Nucleus accumbens (tissue), 56 donors: Measurements from ENCODE around the gene TMEM150B.

Source experiments
- DNase-seq, 56 donors: peaks; one replicate each; lab custom pipeline; 2025; lab: John Stamatoyannopoulos, UW

Gene TMEM150B, protein sequence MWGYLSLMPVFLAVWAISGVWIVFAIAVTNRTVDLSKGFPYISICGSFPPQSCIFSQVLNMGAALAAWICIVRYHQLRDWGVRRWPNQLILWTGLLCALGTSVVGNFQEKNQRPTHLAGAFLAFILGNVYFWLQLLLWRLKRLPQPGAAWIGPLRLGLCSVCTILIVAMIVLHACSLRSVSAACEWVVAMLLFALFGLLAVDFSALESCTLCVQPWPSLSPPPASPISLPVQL

DNA sequence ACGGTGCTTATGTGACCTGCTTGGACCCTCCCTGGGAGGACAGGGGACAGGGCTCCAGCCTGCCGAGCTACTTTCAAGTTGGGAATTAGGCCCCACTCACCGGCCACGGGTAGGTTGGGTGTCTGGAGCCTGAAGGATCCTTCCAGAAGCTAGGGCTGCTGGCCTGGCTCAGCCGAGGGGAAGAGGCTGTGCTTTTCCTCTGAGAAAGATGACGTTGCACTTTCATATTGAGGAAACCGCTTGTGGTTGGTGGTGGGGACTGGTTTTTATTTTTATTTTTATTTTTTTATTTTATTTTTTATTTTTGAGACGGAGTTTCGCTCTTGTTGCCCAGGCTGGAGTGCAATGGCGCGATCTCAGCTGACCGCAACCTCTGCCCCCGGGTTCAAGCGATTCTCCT, at the start of gene TMEM150B:
TSS of gene TMEM150B (minus strand) at position 170 of the 400 bp plus-strand sequence. CDS start 4,305 bp downstream, outside the sequence.
- DNase-seq: peak in 1 of 56 donors; percentile 13

DNA sequence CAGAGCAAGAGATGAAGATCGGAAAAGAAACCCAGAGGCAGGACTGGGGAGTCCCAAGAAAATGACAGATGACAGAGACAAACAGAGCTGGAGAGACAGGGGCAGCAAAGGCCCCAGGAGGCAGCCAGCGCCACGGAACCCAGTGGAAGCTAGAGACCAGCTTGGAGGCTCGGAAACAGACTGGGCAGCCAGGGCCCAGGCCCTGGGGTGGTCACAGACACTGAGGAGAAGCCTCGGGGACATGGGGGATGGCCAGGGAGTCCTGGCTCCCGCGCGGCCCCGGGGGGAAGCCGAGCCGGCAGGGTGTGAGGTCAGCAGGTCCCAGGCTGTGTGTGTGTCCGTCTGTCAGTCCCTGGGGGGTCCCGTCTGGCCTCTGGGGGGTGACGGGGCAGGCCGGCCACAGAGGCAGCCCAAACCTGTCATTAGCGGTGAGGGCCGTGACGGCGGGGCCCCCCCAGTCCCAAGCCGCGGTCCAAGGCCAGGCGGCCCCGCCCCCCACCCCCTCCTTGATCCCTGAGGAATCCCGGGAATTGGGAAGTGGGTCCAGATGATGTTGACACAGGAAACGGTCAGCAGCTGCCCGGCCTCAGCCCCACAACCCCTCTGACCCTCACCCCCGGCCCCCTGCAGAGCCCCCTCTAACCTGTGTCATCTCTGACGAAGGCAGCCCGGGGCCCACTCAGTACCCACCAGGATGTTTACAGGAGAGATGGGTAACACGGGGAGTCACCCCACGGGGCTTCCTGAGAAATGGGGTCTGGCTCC, 49.0 kb upstream of the TMEM150B start:
- no peak for DNase-seq

DNA sequence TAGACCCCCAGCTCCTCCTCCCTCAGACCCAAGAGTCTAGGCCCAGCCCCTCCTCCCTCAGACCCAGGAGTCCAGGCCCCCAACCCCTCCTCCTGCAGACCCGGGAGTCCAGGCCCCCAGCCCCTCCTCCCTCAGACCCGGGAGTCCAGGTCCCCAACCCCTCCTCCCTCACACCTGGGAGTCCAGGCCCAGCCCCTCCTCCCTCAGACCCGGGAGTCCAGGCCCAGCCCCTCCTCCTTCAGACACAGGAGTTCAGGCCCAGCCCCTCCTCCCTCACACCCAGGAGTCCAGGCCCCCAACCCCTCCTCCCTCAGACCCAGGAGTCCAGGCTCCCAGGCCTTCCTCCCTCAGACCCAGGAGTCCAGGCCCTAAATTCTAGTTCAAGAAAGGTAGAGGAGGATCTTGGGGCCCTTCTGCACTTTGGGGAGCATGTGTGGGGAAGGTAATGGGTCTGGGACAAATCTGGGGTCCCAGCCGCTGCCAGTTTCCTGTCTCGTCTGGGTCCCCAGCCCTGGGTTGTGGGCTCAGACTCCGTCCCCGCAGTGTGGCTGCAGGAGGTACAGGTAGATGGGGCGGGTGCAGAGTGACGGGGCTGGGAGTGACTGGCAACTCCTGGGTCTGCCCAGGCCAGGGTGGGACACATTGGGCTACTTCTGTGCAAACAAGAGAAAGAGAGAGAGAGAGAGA, 48.3 kb upstream of the TMEM150B start:
- DNase-seq: no peak

DNA sequence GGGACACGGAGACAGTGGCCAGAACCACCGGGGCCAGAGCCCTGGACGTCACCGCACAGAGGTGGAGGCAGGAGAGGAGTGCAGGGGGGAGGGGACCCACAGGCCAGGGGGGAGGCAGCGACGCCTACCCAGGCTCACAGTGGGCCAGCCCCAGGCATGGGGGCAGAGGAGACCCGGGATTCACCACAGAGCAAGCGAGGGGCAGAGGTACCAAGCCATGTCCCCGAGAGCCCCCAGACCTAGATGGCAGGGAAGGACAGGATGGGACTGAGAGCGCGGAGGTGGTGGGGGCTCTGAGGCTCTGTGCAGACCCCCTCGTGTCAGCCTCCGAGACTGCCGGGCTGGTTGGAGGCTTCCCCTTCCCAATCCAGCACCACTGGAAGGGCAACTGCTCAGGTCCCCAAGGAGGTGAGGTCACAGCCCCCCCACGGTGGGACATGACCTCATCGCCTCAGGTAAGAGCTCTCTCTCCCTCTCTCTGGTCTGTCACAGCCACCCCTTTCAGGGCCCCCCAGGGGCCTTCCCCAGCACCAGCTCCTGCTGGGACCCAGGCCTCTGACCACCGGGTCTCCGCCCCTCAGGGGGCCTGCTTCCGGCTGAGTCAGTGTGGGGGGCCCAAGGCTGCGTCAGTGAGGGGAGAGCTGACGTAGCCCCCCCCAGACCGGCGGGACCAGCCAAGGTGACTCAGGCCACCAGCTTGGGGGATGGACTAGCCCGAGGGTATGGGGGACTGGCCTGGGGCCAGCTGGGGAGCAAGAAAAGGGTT, 47.4 kb upstream of the TMEM150B start:
- no peak for DNase-seq

DNA sequence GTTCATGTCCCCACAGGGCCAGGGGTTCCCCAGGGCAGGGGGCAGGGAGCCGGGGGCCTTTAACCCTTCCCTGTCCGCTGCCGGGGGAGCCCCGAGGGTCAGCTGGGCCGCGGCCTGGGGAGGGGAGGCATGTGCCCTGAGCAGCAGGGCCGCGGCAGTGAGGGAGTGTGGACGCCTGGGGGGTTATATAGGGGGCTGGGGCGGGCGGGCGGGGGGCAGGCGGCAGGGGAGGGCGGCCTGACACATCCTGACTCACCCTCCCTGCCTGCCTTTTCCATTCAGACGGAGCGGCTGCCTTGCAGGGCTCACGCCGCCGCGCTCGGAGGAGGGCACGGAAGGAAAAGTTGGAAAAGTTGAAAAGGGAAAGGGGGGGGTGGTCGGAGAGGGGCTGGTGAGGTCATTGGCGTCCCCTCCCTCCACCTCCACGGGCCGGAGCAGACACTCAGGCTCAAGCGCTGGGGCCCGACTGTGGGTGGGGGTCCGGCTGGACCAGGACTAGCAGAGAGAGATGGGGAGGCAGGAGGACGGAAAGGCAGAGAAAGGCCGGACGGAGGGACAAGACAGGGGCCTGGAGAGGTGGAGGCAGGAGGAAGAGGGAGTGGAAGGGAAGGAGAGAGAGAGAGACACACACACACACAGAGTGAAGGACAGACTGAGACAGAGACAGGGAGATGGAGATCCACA, 45.3 kb upstream of the TMEM150B start, which contains the start of gene IL11:
TSS of gene IL11 (minus strand) at position 159 of the 684 bp plus-strand sequence. CDS start at position 6, 153 bp downstream.
- DNase-seq: no peak

DNA sequence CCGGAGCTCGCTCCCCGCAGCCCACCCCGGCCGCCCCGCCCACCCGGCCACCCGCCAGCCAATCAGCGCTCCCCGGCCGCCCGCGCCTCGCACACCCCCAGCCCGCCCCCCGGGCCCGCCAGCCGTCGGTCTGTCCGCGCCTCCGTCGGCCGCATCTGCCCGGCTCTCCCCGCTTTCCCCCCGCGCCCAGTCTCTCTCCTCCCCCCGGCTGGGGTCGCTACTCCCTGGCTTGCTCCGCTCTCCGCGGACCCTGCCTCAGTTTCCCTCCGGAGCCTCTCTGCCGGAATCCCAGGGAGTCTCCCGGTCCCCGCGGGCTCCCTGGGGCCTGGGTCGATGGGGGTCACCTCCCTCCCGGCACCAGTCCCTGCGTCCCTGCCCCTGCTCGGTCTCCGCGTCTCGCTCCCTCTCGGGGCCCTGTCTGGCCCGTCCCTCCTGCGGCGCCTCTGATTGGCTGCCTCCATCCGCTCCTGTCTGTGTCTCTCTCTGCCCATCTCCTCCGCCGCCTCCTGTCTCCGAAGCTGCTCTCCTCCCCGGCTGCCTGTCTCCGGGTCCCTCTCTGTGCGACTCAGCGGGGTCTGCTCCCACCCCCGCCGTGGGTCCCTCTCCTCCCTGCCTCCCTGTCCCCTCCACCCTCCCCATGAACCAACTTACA, 44.6 kb upstream of the TMEM150B start:
- DNase-seq: no peak

DNA sequence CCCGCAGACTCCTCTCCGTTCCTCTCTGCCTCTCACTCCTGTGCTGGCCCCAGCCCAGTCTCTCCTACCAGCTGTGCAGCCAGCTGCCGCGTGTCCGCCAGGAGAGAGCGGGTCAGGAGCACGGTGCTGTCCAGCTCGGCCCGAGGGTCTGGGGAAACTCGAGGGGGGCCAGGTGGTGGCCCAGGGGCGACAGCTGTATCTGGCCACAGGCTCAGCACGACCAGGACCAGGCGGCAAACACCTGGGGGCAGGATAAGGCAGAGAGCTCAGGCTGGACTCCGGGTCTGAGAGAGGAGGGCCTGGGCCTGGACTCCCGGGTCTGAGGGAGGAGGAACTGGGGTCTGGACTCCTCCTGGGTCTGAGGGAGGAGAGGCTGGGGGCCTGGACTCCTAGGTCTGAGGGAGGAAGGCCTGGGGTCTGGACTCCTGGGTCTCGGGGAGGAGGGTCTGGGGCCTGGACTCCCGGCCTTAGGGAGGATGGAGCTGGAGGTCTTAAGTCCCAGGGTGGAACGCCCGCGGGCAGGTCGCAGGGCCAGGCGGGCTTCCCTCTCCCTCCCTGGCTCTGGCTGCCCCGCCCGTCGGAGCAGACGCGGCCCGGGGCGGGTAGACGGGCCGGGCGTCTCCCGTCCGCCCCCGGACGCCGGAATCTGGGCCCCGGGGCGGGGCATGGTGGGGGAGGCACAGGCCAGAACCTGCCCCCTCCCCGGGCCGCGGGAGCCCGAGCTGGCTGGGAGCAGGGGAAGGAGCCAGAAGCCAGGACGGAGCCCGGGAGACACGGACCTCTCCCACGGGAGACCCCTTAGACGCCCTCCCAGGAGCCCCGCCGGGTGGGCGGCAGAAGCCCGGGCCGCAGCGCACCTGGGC, 43.8 kb upstream of the TMEM150B start:
- peak in 1 of 56 donors; percentile 7 for DNase-seq

DNA sequence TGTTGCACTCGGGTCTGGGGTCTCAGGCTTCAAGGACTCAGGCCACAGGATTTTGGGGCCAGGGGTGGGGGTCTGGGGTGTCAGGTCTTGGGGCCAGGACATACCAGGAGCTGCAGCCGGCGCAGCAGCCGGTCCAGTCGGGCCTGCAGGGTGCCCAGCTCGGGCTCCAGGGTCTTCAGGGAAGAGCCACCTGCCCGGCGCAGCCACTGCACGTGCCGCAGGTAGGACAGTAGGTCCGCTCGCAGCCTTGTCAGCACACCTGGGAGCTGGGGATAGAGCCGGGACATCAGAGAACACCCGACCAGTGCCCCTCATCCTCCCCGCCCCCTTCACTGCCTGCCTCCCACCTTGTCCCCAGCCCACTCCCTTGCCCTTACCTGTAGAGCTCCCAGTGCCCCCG, 43.0 kb upstream of the TMEM150B start:
- no peak for DNase-seq

DNA sequence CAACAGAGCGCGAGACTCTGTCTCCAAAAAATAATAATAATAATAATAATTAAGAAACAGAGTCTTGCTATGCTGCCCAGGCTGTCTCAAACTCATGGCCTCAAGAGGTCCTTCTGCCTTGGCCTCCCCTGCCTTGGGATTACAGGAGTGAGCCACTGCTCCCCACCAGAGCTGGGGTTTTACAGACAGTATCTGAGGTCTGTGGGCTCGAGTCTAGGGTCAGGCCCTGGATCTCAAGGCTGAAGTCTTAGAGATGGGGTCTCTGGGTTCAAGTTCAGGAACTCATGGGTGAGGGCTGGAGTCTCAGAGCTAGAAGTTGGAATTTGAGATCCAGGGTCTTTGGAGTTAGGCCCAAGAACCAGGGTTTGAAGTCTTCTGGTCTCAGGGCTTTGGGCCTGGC, 41.6 kb upstream of the TMEM150B start:
- DNase-seq: no peak

DNA sequence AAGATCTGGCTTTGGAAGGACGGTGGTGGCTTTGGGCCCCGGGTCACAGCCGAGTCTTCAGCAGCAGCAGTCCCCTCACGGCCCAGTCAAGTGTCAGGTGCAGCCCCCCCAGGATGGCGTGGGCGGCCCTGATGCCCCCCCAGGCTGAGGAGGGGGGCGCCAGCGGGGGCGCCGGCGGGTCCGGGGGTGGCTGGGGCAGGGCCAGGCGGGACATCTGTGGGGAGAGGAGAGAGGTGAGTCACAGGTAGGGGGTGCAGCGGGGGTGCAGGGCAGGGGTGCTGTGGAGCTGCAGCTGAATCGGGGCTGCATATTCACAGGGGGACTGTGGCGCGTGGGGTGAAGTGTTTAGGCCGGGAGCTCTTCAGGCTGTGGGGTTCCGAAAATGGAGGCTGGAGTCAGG, 40.8 kb upstream of the TMEM150B start:
- peak in 6 of 56 donors; percentile 2 to 26 (median 10) for DNase-seq

DNA sequence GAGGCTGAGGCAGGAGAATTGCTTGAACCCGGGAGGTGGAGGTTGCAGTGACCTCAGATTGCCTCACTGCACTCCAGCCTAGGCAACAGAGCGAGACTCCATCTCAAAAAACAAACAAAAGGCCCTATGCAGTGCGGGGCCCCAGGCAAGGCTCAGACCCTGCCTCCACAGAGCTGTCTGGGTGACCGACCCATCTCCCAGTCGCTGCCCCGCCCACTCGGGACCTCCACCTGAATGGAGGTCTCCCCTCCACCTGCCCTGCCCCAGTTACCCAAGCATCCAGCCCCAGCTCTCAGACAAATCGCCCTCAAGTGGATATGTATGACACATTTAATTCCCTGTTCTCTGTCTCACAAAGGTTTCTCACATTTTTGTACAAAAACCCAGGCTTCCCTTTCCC, 40.1 kb upstream of the TMEM150B start:
- no peak for DNase-seq

DNA sequence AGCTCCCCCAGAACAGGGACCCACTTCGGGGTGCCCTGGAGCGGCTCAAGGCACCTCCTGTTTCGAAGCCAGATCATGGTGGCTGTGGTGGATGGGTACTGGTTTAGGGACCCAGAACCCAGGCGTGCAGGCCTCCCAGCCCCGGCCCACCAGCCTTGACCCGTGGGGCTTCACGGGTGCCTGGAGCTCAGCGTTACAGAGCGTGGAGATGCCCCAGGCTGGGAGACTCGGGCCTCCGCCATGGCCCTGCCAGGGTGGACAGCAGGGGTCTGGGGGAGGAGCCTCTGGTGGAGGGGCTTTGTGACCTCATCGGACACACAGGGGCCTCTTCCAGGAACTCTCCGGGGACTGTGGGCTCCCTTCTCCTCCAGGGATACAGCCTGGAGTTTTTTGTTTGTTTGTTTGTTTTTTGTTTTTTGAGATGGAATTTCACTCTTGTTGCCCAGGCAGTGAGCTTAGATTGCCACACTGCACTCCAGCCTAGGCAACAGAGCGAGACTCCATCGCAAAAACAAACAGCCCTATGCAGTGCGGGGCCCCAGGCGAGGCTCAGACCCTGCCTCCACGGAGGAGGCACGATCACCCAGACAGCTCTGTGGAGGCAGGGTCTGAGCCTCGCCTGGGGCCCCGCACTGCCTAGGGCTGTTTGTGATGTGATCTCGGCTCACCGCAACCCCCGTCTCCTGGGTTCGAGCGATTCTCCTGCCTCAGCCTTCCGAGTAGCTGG, 38.0 kb upstream of the TMEM150B start, which contains the start of gene GARIN5B:
TSS of gene GARIN5B (minus strand) at position 271 of the 727 bp plus-strand sequence. CDS start at position 77, 194 bp downstream.
- DNase-seq: no peak

DNA sequence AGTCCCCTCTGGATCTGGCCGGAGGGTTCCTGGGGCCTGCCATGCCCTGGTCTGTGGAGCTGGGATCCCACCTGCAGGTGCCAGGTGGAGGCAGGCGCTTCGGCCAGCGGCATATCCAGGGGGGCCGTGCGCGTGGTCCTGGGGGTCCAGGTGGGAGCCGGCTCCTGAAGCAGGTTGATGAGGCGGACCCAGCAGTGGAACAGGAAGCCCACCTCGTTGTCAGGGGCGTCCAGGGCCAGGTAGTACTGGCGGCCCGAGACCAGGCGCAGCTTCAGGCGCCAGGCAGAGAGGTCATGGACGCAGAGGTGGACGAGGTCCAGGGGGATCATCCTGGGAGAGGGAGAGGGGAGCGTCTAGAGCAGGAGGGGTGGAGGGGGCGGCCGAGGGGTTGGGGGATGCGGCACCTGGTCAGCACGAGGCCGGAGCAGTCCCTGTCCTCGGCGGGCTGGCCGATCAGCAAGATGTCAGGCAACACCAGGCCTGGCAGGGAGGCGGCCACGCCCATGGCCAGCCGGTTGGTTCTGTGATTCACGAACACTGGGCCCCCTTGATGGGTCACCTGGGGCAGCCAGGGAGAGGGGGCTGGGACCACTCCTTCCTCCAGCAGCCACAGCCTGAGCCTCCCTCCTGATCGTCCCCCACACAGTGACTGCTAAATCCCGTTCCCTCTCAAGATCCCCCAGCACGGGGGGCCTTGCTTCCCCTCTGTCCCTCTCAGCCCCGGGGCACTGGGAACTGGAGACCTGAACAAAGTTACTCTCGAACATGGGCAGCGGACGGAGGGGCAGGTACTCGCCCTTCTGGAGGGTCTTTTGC, 37.2 kb upstream of the TMEM150B start:
- DNase-seq: no peak

DNA sequence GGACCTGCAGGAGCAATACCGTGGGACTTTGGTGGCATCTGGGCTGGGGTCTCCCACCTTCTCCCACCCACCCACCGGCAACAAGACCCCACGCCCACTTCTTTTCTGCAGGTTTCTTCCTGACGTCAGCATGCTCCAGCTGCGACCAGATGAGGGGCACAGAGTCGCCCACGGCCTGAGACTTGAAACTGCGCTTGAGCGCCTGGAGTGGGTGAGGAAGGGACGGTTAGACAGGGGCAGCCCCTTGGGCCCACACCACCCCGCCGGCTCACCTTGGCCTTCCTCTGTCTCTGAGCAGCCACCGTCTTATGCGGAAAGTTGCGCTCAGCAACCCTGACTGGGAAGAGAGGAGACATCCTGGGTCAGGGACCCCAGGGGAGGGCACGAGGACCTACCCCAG, 35.8 kb upstream of the TMEM150B start:
- no peak for DNase-seq

DNA sequence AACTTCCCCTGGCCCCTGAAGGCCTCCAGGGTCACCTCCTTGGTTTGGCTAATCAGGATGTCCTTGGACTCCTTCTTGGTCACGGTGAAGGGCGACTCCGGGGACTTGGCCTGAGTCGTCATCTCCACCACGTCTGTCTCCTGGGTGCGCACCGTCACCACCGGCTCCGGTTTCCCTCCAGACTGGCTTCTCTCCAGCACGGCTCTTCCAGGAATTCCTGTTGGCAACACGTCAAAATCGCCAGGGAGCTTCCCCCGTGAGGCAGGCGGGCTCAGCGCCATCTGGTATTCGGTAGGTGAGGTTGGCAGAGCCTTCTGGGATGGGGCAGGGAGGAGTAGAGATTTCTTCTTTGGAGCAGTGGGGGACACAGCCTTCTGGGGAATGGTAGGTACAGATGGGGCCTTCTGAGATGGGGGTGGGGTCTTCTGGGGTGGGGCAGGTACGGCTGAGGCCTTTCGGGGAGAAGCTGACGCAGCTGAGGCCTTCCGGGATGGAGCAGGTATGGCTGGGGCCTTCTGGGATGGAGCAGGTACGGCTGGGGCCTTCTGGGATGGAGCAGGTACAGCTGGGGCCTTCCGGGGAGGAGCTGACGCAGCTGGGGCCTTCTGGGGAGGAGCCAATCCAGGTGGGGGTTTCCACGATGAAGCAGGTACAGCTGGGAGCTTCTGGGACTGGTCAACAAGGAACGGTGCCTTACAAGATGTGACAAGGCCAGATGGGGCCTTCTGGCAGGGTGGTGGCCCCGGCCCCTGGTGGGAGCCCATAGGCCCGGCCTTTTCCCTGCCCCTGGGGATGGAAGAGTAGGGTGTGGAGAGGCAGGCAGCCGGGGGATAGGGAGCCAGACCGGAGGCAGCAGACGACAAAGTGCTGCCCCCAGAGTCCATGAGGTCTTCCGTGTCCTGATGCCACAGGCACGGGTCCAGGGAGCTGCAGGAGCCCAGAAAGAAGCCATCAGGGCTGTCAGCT, 34.1 kb upstream of the TMEM150B start:
- no peak for DNase-seq

DNA sequence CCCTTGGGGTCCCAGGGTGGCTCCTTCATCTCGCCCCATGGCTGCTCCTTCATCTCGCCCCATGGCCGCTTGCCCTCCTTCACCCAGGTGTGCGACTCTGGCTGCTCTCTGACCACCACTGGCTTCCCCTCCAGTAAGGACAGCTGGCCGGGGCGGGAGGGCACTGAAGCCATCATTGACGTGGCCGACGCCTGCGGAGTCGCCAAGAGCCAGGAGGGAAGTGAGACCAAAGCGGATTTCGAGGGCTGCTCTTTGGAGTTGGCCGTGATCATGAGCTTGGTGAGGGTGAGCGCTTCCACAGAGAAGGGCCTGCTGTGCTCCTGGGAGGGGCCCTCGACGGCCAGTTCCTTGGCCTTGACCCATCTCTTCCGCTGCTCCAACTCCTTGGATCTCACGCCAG, 33.4 kb upstream of the TMEM150B start:
- no peak for DNase-seq
